Measurements from ENCODE around the gene TMEM178B. TPM values are rescaled to one million over a fixed set of nuclear protein-coding genes. Genes with fewer than 3 reads are reported as not detected.

TMEM178B gene
- polyA plus RNA-seq, 1 of the 3 experiments (the other 2 are of a cell fraction): 0.20 TPM

DNA sequence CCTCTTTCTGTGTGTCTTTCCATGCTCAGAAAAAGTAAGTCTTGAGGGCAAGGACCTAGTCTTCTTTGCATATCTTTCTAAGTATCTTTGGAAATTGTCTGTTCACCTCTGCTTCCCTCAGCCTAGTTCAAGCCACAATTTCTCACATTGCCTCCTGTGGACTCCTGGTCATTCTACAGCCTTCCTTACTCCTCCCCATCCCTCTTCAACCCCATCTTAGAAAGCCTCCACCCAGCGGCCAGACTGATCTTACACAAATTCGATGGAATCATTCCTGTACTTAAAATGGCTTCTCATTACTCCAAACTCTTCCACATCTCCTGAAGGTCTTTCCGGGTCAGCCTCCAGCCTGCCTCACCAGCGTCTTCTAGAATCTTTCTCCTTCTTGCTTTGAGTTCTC lies 453.2 kb downstream of the TMEM178B start:
- Histone ChIP-seq H2AFZ (ENCODE audit: low read depth) (no peak overlapping the region), H3K9ac (no peak overlapping the region), H3K4me1 (ENCODE audit: control insufficient read depth in 1 of 2, insufficient read depth in 2 of 2, low read depth in 1 of 2, low read length in 1 of 2) (no peaks in the 10 kb centered on the region), H3K27me3 (ENCODE audit: insufficient read depth) (no peaks in the 10 kb centered on the region; the same call in 1 of the 2 replicates), H3K4me2 (no peak overlapping the region), H3K27ac (ENCODE audit: low read depth in 2 of 2, low read length in 1 of 2) (no peak overlapping the region), H3K4me3 (ENCODE audit: low read depth in 2 of 2, low read length in 1 of 2) (no peak overlapping the region), H3K9me3 (no peaks in the 10 kb centered on the region), H4K20me1 (ENCODE audit: insufficient read depth) (no peaks in the 10 kb centered on the region), H3K9me2 (no peaks in the 10 kb centered on the region), H3K36me3 (replicated peaks in 1 of 2; ENCODE audit: control insufficient read depth in 1 of 2, insufficient read depth in 2 of 2, low read length in 1 of 2) (no peaks in the 10 kb centered on the region), H3F3A (replicated peaks; ENCODE audit: insufficient read depth) (no peaks in the 10 kb centered on the region), H3K79me2 (ENCODE audit: insufficient read depth) (no peaks in the 10 kb centered on the region)
- no peak for DNase-seq
- ChIA-PET POLR2A (no interaction called here), CTCF (no interaction called here)
- WGBS (ENCODE audit: low lambda C conversion rate): 38% methylated on average over 4 of the region's 4 CpGs
- TF ChIP-seq, protein P1, sequence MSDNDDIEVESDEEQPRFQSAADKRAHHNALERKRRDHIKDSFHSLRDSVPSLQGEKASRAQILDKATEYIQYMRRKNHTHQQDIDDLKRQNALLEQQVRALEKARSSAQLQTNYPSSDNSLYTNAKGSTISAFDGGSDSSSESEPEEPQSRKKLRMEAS (IDR thresholded peaks at IDR 0.05; ENCODE audit: low read depth): no peak
- TF ChIP-seq, protein P2, sequence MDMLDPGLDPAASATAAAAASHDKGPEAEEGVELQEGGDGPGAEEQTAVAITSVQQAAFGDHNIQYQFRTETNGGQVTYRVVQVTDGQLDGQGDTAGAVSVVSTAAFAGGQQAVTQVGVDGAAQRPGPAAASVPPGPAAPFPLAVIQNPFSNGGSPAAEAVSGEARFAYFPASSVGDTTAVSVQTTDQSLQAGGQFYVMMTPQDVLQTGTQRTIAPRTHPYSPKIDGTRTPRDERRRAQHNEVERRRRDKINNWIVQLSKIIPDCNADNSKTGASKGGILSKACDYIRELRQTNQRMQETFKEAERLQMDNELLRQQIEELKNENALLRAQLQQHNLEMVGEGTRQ (IDR thresholded peaks at IDR 0.05; ENCODE audit: borderline replicate concordance, low read depth, low read length): no peak
- TF ChIP-seq RFX5 (IDR thresholded peaks at IDR 0.05; ENCODE audit: low read length): no peak
- TF ChIP-seq POLR2AphosphoS5 (IDR thresholded peaks at IDR 0.05; ENCODE audit: low read depth, low read length): no peak
- no peak for TF ChIP-seq FOXM1 (IDR thresholded peaks at IDR 0.05; ENCODE audit: low read depth)
- TF ChIP-seq RXRA (IDR thresholded peaks at IDR 0.05; ENCODE audit: borderline replicate concordance, low read depth): no peak
- no peak for TF ChIP-seq GABPA (IDR thresholded peaks at IDR 0.05; ENCODE audit: low read depth)
- TF ChIP-seq NFIC (IDR thresholded peaks at IDR 0.05; ENCODE audit: borderline replicate concordance): no peak
- no peak for TF ChIP-seq MEF2A (IDR thresholded peaks at IDR 0.05; ENCODE audit: borderline replicate concordance, low read depth)

DNA sequence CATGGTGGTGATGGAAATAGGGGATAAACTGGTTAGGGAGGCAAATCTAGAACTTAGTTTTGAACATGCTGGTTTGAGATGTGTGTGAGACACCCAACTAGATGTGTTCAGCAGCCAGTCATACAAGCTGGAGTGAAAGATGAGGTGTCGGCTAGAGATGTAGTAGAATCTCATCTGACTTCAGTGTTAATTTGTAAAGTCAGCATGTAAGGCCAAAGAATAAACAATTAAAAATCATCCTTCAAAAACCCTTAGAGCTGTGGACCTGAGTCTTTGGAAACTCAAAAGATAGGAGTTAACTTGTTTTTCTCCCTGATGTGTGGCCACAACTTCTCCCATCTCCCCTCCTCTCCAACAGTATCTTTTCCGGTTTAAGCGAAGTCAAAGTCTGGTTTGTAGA lies 454.5 kb downstream of the TMEM178B start:
- Histone ChIP-seq H3K36me3 (replicated peaks in 1 of 2; ENCODE audit: control insufficient read depth in 1 of 2, insufficient read depth in 2 of 2, low read length in 1 of 2) (no peaks in the 10 kb centered on the region), H3K9me2 (no peaks in the 10 kb centered on the region), H3K4me3 (ENCODE audit: low read depth in 2 of 2, low read length in 1 of 2) (no peak overlapping the region), H3F3A (replicated peaks; ENCODE audit: insufficient read depth) (no peaks in the 10 kb centered on the region), H3K9ac (no peak overlapping the region), H2AFZ (ENCODE audit: low read depth) (no peak overlapping the region), H3K4me1 (ENCODE audit: control insufficient read depth in 1 of 2, insufficient read depth in 2 of 2, low read depth in 1 of 2, low read length in 1 of 2) (peaks cover 0 to 2% of the 10 kb centered on the region in 2 experiments; a peak in 1 of 4 replicates), H3K27me3 (ENCODE audit: insufficient read depth) (no peaks in the 10 kb centered on the region; the same call in 1 of the 2 replicates), H4K20me1 (ENCODE audit: insufficient read depth) (no peaks in the 10 kb centered on the region), H3K79me2 (ENCODE audit: insufficient read depth) (no peaks in the 10 kb centered on the region), H3K4me2 (no peak overlapping the region), H3K9me3 (no peaks in the 10 kb centered on the region), H3K27ac (ENCODE audit: low read depth in 2 of 2, low read length in 1 of 2) (no peak overlapping the region)
- ChIA-PET CTCF (interaction anchor here (0.9 to 1.4 kb wide), 3 partner anchors 122 to 457 kb away, joined by 3 to 4 read pairs (median 3); no protein-coding TSS in a partner anchor), POLR2A (no interaction called here)
- TF ChIP-seq RAD21 (IDR thresholded peaks at IDR 0.05; ENCODE audit: low read length) (no peak), MXI1 (IDR thresholded peaks at IDR 0.05; ENCODE audit: low read depth, low read length) (no peak), CHD2 (IDR thresholded peaks at IDR 0.05; ENCODE audit: low read length, partially characterized antibody) (no peak), TEAD4 (IDR thresholded peaks at IDR 0.05; ENCODE audit: borderline replicate concordance, insufficient read depth) (no peak), SIN3A (IDR thresholded peaks at IDR 0.05; ENCODE audit: borderline replicate concordance, low read depth, low read length) (no peak)
- TF ChIP-seq, protein P3, sequence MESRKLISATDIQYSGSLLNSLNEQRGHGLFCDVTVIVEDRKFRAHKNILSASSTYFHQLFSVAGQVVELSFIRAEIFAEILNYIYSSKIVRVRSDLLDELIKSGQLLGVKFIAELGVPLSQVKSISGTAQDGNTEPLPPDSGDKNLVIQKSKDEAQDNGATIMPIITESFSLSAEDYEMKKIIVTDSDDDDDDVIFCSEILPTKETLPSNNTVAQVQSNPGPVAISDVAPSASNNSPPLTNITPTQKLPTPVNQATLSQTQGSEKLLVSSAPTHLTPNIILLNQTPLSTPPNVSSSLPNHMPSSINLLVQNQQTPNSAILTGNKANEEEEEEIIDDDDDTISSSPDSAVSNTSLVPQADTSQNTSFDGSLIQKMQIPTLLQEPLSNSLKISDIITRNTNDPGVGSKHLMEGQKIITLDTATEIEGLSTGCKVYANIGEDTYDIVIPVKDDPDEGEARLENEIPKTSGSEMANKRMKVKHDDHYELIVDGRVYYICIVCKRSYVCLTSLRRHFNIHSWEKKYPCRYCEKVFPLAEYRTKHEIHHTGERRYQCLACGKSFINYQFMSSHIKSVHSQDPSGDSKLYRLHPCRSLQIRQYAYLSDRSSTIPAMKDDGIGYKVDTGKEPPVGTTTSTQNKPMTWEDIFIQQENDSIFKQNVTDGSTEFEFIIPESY (IDR thresholded peaks at IDR 0.05; ENCODE audit: borderline replicate concordance, low read depth): no peak
- TF ChIP-seq, protein P4, sequence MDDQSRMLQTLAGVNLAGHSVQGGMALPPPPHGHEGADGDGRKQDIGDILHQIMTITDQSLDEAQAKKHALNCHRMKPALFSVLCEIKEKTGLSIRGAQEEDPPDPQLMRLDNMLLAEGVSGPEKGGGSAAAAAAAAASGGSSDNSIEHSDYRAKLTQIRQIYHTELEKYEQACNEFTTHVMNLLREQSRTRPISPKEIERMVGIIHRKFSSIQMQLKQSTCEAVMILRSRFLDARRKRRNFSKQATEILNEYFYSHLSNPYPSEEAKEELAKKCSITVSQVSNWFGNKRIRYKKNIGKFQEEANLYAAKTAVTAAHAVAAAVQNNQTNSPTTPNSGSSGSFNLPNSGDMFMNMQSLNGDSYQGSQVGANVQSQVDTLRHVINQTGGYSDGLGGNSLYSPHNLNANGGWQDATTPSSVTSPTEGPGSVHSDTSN (IDR thresholded peaks at IDR 0.05): no peak
- TF ChIP-seq, protein P5, sequence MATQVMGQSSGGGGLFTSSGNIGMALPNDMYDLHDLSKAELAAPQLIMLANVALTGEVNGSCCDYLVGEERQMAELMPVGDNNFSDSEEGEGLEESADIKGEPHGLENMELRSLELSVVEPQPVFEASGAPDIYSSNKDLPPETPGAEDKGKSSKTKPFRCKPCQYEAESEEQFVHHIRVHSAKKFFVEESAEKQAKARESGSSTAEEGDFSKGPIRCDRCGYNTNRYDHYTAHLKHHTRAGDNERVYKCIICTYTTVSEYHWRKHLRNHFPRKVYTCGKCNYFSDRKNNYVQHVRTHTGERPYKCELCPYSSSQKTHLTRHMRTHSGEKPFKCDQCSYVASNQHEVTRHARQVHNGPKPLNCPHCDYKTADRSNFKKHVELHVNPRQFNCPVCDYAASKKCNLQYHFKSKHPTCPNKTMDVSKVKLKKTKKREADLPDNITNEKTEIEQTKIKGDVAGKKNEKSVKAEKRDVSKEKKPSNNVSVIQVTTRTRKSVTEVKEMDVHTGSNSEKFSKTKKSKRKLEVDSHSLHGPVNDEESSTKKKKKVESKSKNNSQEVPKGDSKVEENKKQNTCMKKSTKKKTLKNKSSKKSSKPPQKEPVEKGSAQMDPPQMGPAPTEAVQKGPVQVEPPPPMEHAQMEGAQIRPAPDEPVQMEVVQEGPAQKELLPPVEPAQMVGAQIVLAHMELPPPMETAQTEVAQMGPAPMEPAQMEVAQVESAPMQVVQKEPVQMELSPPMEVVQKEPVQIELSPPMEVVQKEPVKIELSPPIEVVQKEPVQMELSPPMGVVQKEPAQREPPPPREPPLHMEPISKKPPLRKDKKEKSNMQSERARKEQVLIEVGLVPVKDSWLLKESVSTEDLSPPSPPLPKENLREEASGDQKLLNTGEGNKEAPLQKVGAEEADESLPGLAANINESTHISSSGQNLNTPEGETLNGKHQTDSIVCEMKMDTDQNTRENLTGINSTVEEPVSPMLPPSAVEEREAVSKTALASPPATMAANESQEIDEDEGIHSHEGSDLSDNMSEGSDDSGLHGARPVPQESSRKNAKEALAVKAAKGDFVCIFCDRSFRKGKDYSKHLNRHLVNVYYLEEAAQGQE (IDR thresholded peaks at IDR 0.05; ENCODE audit: low read depth, low read length): no peak
- 78% methylated on average over 3 of the region's 3 CpGs for WGBS (ENCODE audit: low lambda C conversion rate)
- DNase-seq: no peak

Data from SK-N-SH (cell line).